ENCODE results near the gene KCP.

The KCP gene

DNA sequence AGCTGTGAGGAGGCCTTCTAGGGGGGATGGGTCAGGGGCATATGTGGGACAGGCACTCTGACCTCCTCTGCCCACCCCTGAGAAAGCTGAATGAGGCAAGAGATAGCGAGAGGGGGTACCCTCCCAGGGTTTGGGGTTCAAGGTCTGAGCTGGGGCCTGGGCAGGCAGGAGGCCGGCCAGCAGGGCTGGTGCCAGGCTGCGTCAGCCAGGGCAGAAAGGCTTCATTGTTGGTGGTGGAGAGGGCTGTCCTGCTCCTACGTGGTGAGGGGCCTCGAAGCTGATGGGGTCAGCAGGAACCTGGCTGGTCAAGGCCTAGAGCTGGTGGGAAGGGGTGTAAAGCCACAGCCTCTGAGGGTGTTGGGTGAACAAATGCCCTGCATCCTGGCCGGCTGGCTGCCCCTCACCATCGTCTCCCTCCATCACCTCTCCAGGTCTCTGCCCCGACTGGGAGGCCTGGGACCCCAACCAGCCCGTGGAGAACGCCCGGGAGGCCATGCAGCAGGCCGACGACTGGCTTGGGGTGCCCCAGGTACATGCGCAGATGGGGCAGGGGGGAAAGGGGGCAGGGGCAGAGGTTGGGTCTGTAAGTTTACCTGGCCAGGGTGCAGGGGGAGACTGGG, 73.7 kb downstream of the KCP start:
- no peak for DNase-seq

- no peak for DNase-seq
These were observed 74.5 kb downstream of the KCP start for GRCh38 chr7:128835790-128836641.

DNA sequence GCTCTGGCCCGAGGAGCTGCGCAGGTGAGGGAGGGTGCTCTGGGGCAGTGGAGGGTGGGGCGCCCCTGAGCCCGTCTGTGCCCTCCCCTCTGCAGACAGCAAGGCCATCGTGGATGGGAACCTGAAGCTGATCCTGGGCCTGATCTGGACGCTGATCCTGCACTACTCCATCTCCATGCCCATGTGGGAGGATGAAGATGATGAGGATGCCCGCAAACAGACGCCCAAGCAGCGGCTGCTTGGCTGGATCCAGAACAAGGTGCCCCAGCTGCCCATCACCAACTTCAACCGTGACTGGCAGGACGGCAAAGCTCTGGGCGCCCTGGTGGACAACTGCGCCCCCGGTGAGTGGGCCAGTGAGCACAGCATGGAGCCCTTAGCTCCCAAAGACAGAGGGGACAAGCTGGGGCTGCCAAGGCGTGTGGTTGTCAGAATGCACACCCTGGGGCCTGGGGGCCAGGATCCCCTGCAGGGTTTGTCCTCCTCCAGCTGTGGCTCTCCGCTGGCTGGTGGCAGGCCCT, 75.2 kb downstream of the KCP start:
- DNase-seq = no peak

- no peak for DNase-seq
These were observed 76.6 kb downstream of the KCP start for GRCh38 chr7:128833946-128834325.

- DNase-seq = no peak
These were observed 77.2 kb downstream of the KCP start for GRCh38 chr7:128833148-128833945.

DNA sequence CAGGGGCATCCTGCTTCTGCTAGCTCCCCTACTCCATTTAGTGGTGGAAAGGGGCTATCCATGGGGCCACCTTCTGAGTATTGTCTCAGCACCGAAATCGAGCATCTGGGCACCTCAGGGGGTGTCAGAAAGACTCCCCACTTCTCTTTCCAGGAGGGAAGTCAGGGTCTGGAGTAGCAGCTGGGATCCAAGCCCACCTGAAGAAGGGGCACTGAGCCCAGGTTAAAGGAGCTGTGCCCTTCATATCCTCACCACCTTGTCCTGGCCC, 77.7 kb downstream of the KCP start:
- DNase-seq = no peak

DNA sequence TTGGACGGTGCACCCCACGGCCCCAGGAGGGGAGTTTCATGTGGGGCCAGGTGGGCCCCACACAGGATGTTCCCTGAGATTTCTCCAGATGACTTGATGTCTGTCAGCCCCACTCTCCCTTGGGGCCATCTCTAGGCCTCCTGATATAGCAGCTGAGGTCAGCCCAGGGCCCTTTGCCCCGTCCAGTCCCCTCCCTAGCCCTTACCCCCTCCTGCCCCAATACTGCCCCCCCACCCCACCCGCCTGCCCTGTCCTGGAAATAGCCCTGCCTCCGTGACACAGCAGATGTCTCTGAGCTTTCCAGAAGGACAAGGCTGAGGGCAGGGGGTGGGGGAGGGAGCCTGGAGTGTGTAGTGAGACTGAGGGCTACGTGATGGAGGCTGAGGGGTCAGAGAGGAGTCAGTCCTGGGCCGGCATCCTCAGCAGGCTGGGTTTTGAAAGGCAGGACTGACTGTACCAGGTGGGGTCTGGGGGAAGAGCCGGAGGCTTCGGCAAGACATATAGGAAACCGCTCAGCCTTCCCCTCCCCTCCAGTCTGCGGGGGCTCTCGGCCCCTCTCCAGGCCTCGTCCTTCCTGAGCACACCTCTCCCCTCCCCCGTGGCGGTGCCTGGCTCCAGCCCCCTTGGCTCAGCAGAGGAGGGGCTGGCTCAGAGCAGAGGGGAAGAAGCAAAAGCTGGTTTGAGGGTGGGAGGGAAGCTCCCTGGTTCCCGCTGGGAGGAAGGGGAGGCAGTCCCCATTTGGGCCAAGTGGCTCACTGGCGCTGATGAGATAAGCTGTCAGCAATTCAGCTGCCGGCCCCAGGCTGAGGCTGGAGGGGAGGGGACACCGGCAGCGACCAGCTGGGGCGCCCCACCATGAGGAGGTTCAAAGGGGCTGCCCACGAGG, 78.3 kb downstream of the KCP start:
- DNase-seq = no peak

- no peak for DNase-seq
These were observed 79.1 kb downstream of the KCP start for GRCh38 chr7:128831178-128831993.

- no peak for DNase-seq
These were observed 80.0 kb downstream of the KCP start, which contains the start of gene FLNC for GRCh38 chr7:128830231-128831177. Gene FLNC, plus strand, starts transcription at chr7:128830406. Its CDS starts 232 bp downstream, at chr7:128830638.

DNA sequence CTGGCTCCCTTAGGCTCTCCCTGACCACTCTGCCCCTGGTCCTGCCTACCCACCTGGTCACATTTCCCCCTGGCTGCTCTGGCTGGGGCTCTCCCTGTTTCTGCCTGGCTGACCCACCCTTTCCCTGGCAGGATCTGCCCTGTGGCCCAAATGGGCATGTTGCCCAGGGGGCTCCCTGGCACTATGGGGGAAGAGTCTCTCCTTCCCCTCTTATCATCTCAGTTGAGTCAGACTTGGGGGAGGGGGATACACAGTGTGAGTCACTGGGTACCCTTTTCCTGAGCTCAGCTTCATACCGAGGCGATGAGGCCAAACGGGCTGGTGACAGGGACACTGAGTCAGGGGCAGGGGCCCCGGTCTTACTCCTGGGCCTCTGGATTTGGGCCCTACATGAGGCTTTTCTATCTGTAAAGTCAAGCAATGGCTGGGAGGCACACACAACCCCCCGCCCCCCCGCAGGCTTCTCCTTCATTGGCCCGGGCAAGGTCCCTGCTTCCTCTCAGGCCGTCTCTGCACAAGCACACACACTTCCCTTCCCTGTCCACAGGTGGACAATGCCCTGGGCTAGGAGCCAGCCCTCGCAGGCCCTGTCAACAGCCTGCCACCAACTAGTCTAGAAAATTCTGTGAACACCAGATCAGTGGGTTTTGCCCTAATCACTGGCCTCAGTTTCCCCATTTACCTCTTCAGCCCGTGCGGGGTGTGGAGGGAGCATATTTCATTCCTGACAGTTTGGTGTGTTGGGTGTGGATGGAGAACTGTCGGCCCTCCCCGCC, 80.9 kb downstream of the KCP start:
- DNase-seq = no peak

GRCh38 chr7:128827971-128828711, 82.4 kb downstream of the KCP start:
- no peak for DNase-seq

DNA sequence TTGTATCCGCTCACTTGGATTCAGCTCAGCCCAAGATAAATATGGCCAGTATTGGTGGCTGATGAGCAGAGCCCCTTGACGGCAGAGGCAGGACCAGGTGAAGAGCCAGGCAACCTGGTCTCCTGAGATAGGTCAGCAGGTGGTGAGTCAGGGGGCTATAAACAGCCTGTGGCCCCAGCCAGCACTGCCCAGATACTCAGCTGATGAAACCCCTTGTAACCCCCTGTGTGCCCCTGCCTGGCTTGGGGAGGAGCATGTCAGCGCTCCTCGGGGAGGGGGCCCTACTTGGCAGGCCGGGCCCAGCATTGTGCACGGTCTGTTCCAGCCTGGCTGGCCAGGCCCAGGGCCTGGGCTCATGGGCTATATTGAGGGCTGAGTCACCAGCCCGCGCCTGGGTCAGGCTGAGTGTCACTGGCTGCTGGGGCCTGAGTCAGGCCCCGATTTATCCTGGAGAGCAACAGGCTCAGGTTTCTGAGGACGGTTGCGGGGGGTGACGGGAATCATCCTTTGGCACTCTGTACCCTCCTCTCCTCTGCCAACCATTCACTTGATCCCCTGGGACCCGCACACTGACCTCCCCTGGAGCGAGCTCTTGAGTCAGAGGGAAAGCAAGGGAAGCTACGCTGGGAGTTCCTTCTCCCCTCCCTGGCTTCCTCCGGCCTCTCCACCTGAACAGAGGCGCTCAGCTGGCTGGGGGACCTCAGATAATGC, 83.1 kb downstream of the KCP start:
- DNase-seq = no peak

GRCh38 chr7:128826916-128827247, 83.6 kb downstream of the KCP start:
- no peak for DNase-seq

All from KG1 (cell line).